ENCODE data around the gene CMKLR1. TPM values are rescaled to one million over a fixed set of nuclear protein-coding genes. Genes with fewer than 3 reads are reported as not detected.

Gene CMKLR1
- total RNA-seq, 1 experiment from 2014 or later, result 0.66 TPM

- no peak overlapping the region for H2BK15ac ChIP-seq (ENCODE audit: low read depth, low read length)
- no peak overlapping the region for H3K4me2 ChIP-seq (ENCODE audit: insufficient read depth, insufficient read length, low read length)
- no peak overlapping the region for H3T11ph ChIP-seq (ENCODE audit: low read length)
- no peak overlapping the region for H2AFZ ChIP-seq (ENCODE audit: low read length)
- no peaks in the 10 kb centered on the region for H4K20me1 ChIP-seq (ENCODE audit: control insufficient read depth, insufficient read depth, insufficient read length)
- H3K79me2 ChIP-seq (ENCODE audit: insufficient read depth, low read length), result no peaks in the 10 kb centered on the region
- H3K4ac ChIP-seq (ENCODE audit: low read depth, low read length), result no peak overlapping the region
- H3K27me3 ChIP-seq (ENCODE audit: insufficient read depth, low read length), result no peaks in the 10 kb centered on the region
- no peak overlapping the region for H3K14ac ChIP-seq (ENCODE audit: insufficient read depth, low read length)
- Mint-ChIP-seq H3K36me3 (ENCODE audit: insufficient read depth in 1 of 3, low read depth in 3 of 3) (peaks cover 0 to 6% (median 2%) of the 10 kb centered on the region in 3 experiments; a peak in 2 of 7 replicates), H3K27me3 (ENCODE audit: low read depth) (peaks cover 2% of the 10 kb centered on the region), H3K9me3 (peaks cover 3% of the 10 kb centered on the region in 2 experiments; a peak in 2 of 5 replicates), H3K4me1 (peaks cover 5 to 8% of the 10 kb centered on the region in 2 experiments; a peak in 3 of 4 replicates), H3K4me3 (no peak overlapping the region), H3K27ac (no peak overlapping the region)
- no peak overlapping the region for H2BK12ac ChIP-seq (ENCODE audit: insufficient read length, low read depth, low read length)
- H3K4me1 ChIP-seq (ENCODE audit: insufficient read depth, low read length), result no peaks in the 10 kb centered on the region
- H2BK5ac ChIP-seq (ENCODE audit: insufficient read length, low read length), result no peak overlapping the region
- H3K23me2 ChIP-seq (ENCODE audit: insufficient read length, low read depth, low read length, poor library complexity, severe bottlenecking), result no peaks in the 10 kb centered on the region
- H3K27ac ChIP-seq (ENCODE audit: insufficient read length, low read depth, low read length), result no peak overlapping the region
- H3K79me1 ChIP-seq (ENCODE audit: insufficient read depth, low read depth, low read length, poor library complexity, severe bottlenecking), result no peaks in the 10 kb centered on the region
- no peak overlapping the region for H3K9ac ChIP-seq (ENCODE audit: extremely low read depth, insufficient read length, low read length)
- H3K23ac ChIP-seq (ENCODE audit: insufficient read length, low read depth, low read length), result no peak overlapping the region
- no peak overlapping the region for H3K18ac ChIP-seq (ENCODE audit: insufficient read length, low read depth, low read length)
- no peak overlapping the region for H4K91ac ChIP-seq (ENCODE audit: insufficient read length, low read depth, low read length)
- H4K5ac ChIP-seq (ENCODE audit: insufficient read length, low read depth, low read length), result no peak overlapping the region
- no peak overlapping the region for H2BK20ac ChIP-seq (ENCODE audit: low read depth, low read length, poor library complexity, severe bottlenecking)
- no peak for DNase-seq
- no peak overlapping the region for H3K56ac ChIP-seq (ENCODE audit: insufficient read length, low read depth, low read length)
- H3K9me3 ChIP-seq (ENCODE audit: control insufficient read depth, low read depth, low read length), result no peaks in the 10 kb centered on the region
- H2AK5ac ChIP-seq (ENCODE audit: insufficient read length, low read length), result no peak overlapping the region
- WGBS (ENCODE audit: extremely low coverage, insufficient read length, low lambda C conversion rate), result no CpG with 5 or more reads among the region's 3 CpGs
- H4K8ac ChIP-seq (replicated peaks; ENCODE audit: insufficient read length, low read depth, low read length), result no peak overlapping the region
- TF ChIP-seq CTCF (conservative IDR thresholded peaks at IDR 0.05), result no peak
- H2BK120ac ChIP-seq (ENCODE audit: low read depth, low read length, poor library complexity, severe bottlenecking), result no peak overlapping the region
Observed at GRCh38 chr12:108296945-108297344, 42.2 kb downstream of the CMKLR1 start.

Measured in H9 (cell line).